HG03378 (cell line): Measurements from ENCODE around the gene MSLN.

Source experiments
- ATAC-seq: cut with Tn5 transposase; IDR thresholded peaks from one replicate; pipeline ENCODE4 v1.9.1; 2021; ENCODE audit warnings: mild to moderate bottlenecking, moderate library complexity; ENCODE audit not compliant: unreplicated experiment

Gene MSLN

GRCh38 chr16:722835-723633 lies 37.5 kb upstream of the MSLN start:
- no peak for ATAC-seq

- ATAC-seq, result no peak
Observed at GRCh38 chr16:723695-724094, 36.8 kb upstream of the MSLN start.

- ATAC-seq, result no peak
Observed at GRCh38 chr16:724188-725040, 36.1 kb upstream of the MSLN start.

- no peak for ATAC-seq
Observed at GRCh38 chr16:725041-725376, 35.5 kb upstream of the MSLN start.

GRCh38 chr16:725463-726187 lies 34.9 kb upstream of the MSLN start:
- no peak for ATAC-seq

GRCh38 chr16:726188-726437 lies 34.4 kb upstream of the MSLN start:
- ATAC-seq, result no peak

GRCh38 chr16:726438-727290 lies 33.9 kb upstream of the MSLN start, which contains the start of the genes CCDC78 and HAGHL:
Gene CCDC78, minus strand, starts transcription at chr16:726443. Its CDS starts 76 bp downstream, at chr16:726367.
Gene HAGHL, plus strand, starts transcription at chr16:727106. Its CDS starts 404 bp downstream, at chr16:727510.
- ATAC-seq, result no peak

GRCh38 chr16:727291-727977 lies 33.1 kb upstream of the MSLN start:
- ATAC-seq, result no peak

- no peak for ATAC-seq
Observed at GRCh38 chr16:728131-728889, 32.2 kb upstream of the MSLN start.

GRCh38 chr16:728890-729744 lies 31.4 kb upstream of the MSLN start:
- ATAC-seq, result no peak

GRCh38 chr16:729768-730665 lies 30.5 kb upstream of the MSLN start:
- ATAC-seq, result no peak

GRCh38 chr16:730666-731509 lies 29.6 kb upstream of the MSLN start:
- no peak for ATAC-seq

GRCh38 chr16:732332-732731 lies 28.2 kb upstream of the MSLN start:
- ATAC-seq, result no peak

GRCh38 chr16:732936-733335 lies 27.6 kb upstream of the MSLN start:
- ATAC-seq, result no peak

GRCh38 chr16:733382-734207 lies 26.9 kb upstream of the MSLN start:
- no peak for ATAC-seq
